Activated effector memory CD4-positive, alpha-beta T cell treated with Interleukin-2 at 50 U/mL for 16 hours (primary cell): ENCODE measurements around the gene RFX2.

ENCODE experiments used
- DNase-seq: peaks from one replicate; pipeline ENCODE4 v3.0.0-alpha.2; 2020

RFX2 gene

GRCh38 chr19:5950741-5951140 lies 159.6 kb downstream of the RFX2 start:
- DNase-seq: no peak

DNA sequence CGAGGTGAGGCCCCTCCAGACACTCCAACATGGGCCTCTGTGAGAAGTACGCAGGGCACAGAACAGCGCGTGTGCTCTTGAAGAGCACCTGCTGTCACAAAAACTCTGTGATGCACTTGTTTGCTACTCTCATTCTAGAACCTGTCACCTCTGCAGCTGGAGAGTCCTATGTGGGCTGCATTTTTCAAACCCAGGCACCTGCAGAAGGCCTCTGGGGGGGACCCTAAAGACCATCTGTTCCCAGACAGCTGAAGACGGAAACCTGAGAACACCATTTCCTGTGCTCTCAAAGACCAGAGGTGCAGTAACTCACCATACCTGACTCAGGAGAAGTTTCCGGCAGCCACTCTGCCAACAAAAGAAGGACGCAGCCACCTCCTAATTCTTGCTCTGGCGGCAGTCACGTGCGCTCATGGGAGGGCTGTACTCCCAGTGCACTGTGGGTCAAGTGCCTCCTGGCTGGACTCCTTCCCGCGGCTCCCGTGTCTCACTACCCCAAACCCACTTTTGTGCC lies 160.5 kb downstream of the RFX2 start:
- DNase-seq: peak; percentile 29

- no peak for DNase-seq
These were observed 161.3 kb downstream of the RFX2 start for GRCh38 chr19:5948752-5949564.

DNA sequence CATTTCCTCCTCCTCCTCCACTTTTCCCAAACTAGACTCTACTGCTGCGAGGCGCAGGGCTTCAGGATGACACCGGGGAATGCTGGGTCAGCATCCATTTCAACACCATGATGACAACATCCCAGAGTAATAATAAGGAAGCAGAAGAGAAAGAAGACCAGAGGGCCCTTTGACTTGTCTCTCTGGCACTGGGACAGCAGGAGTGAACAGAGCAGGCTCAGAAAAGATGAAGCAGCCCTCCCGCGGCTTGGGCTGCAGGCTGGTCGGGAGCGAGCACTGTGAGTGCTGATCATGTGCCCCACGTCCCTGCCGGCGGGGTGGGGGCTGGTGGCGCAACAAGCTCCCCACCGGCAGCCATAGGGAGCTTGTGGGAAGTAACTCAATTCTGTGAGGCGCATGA lies 162.9 kb downstream of the RFX2 start:
- DNase-seq: no peak

- DNase-seq: no peak
These were observed 166.7 kb downstream of the RFX2 start for GRCh38 chr19:5943623-5944022.
